ENCODE results near the gene DCAF7.

GRCh38 chr17:63631062-63631461, 80.8 kb downstream of the DCAF7 start:
- no peak for TF ChIP-seq POLR2A (IDR thresholded peaks at IDR 0.05)
- no peak for TF ChIP-seq CTCF (IDR thresholded peaks at IDR 0.05)

All from Peyer's patch (tissue), 4 donors.